NB4 (cell line): ENCODE data around the gene UQCR10.

Experiments used
- DNase-seq: peaks from one replicate; pipeline ENCODE4 v3.0.0; 2010; ENCODE audit warnings: low read depth
- H3K4me3 ChIP-seq: one replicate; pipeline ENCODE4 v1.5.1; 2011; ENCODE audit warnings: mild to moderate bottlenecking, low read depth, low read length, moderate library complexity
- MAX ChIP-seq: IDR thresholded peaks from 2 replicates; pipeline ENCODE4 v1.6.1; 2011; ENCODE audit warnings: low read depth, low read length
- MYC ChIP-seq: IDR thresholded peaks from 2 replicates; pipeline ENCODE4 v1.6.1; 2011; ENCODE audit warnings: low read depth, low read length
- POLR2A ChIP-seq: IDR thresholded peaks from 2 replicates; pipeline ENCODE4 v1.6.1; 2011; ENCODE audit warnings: mild to moderate bottlenecking; ENCODE audit not compliant: insufficient read length; ENCODE audit errors: extremely low read depth
- TF ChIP-seq, protein P1 (sequence below): IDR thresholded peaks from one replicate; pipeline ENCODE4 v1.5.1; 2012; ENCODE audit warnings: low read depth, low read length

Gene UQCR10

DNA sequence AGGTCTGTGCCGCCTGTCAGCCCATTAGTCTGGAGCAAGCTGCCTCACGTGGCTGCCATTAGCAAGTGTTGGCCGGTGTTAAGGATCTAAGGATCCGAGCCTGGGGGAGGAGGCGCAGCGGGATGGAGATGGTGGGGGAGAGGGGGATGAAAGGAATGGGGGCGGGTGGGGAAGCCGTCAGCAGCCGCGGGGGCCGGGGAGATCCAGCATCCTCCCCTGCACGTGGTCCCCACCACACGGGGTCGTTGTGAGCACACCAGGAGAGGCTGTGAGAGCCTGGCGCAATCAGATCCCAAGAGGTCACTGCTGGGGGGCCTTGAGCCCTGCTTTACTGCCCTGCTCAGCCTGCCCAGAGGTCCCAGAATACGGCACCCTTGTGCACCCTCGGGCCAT, 40.0 kb upstream of the UQCR10 start:
- TF ChIP-seq POLR2A, result no peak
- TF ChIP-seq MAX, result peak; percentile 85
- TF ChIP-seq, protein P1, sequence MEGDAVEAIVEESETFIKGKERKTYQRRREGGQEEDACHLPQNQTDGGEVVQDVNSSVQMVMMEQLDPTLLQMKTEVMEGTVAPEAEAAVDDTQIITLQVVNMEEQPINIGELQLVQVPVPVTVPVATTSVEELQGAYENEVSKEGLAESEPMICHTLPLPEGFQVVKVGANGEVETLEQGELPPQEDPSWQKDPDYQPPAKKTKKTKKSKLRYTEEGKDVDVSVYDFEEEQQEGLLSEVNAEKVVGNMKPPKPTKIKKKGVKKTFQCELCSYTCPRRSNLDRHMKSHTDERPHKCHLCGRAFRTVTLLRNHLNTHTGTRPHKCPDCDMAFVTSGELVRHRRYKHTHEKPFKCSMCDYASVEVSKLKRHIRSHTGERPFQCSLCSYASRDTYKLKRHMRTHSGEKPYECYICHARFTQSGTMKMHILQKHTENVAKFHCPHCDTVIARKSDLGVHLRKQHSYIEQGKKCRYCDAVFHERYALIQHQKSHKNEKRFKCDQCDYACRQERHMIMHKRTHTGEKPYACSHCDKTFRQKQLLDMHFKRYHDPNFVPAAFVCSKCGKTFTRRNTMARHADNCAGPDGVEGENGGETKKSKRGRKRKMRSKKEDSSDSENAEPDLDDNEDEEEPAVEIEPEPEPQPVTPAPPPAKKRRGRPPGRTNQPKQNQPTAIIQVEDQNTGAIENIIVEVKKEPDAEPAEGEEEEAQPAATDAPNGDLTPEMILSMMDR, result peak; percentile 24
- no peak overlapping the region for H3K4me3 ChIP-seq
- peak; percentile 67 for DNase-seq

DNA sequence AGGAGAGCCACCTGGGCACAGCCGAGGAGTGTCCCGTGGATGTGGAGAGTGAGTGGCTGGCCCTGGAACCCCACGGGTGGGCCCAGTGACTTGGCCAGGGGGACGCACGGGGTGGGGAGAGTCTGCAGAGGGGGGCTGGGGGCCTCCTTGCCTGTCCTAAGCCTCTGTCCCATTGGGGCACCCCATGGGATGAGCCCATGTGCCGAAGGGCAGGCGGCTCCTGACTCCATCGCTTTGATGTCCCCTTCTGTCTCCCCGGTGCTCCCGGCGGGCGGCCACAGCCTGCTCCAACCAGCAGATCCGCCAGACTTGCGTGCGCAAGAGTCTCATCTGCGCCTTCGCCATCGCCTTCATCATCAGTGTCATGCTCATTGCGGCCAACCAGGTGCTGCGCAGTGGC, 38.0 kb upstream of the UQCR10 start:
- H3K4me3 ChIP-seq, result no peak overlapping the region
- TF ChIP-seq MAX (no peak), POLR2A (no peak), MYC (no peak)
- TF ChIP-seq, protein P1, result no peak
- no peak for DNase-seq

- no peak overlapping the region for H3K4me3 ChIP-seq
- no peak for DNase-seq
- TF ChIP-seq POLR2A, result no peak
- TF ChIP-seq MYC, result no peak
- no peak for TF ChIP-seq MAX
- TF ChIP-seq, protein P1, result no peak
Measured at GRCh38 chr22:29731058-29731850, 35.9 kb upstream of the UQCR10 start.

DNA sequence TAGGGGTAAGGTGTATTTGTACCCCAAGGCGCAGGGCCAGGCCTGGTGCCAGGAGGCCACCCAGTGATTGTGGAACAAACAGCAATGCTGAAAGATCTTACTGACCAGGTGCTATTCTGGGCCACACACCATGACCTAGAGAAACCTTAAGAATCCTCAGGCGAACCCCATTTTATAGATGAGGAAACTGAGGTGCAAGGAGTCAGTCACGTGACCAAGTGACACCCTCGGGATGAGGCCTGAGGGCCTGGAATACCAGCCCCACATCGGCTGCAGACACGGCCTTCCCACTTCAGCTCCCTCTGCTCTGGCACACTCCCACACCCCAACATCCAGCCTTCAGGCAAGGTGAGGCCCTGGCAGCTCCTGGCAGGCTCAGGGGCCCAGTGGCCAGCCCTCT, 34.3 kb upstream of the UQCR10 start:
- DNase-seq, result no peak
- TF ChIP-seq MAX (no peak), POLR2A (no peak), MYC (no peak)
- TF ChIP-seq, protein P1, result no peak
- H3K4me3 ChIP-seq, result no peak overlapping the region

GRCh38 chr22:29733362-29734201, 33.6 kb upstream of the UQCR10 start:
- TF ChIP-seq, protein P1, result no peak
- TF ChIP-seq MAX, result peak; percentile 35
- H3K4me3 ChIP-seq, result no peak overlapping the region
- DNase-seq, result no peak
